22Rv1 (cell line): ENCODE measurements around the gene TEX28.

Experiments
- CTCF ChIP-seq: fragments of 450-650 bp; IDR thresholded peaks from 2 replicates; pipeline ENCODE4 v1.5.1; 2017; ENCODE audit warnings: mild to moderate bottlenecking
- ZFX ChIP-seq: fragments of 450-650 bp; IDR thresholded peaks from 2 replicates; pipeline ENCODE4 v1.6.1; 2017; ENCODE audit warnings: antibody characterized with exemption, borderline replicate concordance

DNA sequence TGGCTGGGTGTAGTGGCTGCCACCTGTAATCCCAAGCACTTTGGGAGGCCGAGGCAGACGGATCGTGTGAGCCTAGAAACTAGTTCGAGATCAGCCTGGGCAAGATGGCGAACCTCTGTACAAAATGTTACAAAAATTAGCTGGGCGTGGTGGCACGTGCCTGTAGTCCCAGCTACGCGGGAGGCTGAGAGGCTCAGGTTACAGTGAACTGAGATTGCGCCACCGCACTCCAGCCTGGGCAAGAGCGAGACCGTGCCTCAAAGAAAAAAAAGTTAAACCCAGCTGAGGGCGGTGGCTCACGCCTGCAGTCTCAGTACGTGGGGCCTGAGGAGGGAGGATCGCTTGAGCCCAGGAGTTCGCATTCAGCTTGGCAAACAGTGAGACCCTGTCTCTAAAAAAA, 1.8 kb upstream of the TEX28 start:
- no peak for TF ChIP-seq CTCF
- no peak for TF ChIP-seq ZFX
